ENCODE results near the gene OBSCN. TPM values are rescaled to one million over a fixed set of nuclear protein-coding genes. Genes with fewer than 3 reads are reported as not detected.
A peak's percentile ranks its signal among the peaks of the same experiment; 100 is the strongest.

The OBSCN gene
- total RNA-seq, 2 donors from 2014 or later: 159 to 317 TPM

DNA sequence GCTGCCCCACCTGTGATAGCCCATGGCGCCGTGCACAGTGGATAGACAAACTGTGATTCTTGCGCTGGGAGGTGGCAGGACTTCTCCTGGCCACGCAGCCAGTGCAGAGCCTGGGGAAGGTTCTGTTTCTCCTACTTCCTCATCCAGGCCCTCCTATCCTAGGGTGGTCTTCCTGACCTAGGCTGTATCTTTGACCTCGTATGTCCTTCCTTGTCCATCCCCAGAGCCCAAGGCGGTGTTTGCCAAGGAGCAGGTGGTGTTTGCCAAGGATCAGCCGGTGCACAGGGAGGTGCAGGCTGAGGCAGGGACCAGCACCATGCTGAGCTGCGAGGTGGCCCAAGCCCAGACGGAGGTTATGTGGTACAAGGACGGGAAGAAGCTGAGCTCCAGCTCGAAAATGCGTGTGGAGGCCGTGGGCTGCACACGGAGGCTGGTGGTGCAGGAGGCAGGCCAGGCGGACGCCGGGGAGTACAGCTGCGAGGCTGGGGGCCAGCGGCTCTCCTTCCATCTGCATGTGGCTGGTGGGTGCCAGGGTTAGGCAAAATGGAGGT lies 63.9 kb downstream of the OBSCN start:
- Histone ChIP-seq H3K27ac (no peak overlapping the region), H3K4me3 (no peak overlapping the region), H3K27me3 (no peaks in the 10 kb centered on the region), H3K36me3 (peaks cover 69% of the 10 kb centered on the region), H3K9me3 (no peaks in the 10 kb centered on the region), H3K4me1 (peaks cover 0 to 29% of the 10 kb centered on the region in 2 donors)
- no peak for DNase-seq (ENCODE audit: low spot score)
- TF ChIP-seq, protein P1, sequence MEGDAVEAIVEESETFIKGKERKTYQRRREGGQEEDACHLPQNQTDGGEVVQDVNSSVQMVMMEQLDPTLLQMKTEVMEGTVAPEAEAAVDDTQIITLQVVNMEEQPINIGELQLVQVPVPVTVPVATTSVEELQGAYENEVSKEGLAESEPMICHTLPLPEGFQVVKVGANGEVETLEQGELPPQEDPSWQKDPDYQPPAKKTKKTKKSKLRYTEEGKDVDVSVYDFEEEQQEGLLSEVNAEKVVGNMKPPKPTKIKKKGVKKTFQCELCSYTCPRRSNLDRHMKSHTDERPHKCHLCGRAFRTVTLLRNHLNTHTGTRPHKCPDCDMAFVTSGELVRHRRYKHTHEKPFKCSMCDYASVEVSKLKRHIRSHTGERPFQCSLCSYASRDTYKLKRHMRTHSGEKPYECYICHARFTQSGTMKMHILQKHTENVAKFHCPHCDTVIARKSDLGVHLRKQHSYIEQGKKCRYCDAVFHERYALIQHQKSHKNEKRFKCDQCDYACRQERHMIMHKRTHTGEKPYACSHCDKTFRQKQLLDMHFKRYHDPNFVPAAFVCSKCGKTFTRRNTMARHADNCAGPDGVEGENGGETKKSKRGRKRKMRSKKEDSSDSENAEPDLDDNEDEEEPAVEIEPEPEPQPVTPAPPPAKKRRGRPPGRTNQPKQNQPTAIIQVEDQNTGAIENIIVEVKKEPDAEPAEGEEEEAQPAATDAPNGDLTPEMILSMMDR (IDR thresholded peaks at IDR 0.05): no peak

DNA sequence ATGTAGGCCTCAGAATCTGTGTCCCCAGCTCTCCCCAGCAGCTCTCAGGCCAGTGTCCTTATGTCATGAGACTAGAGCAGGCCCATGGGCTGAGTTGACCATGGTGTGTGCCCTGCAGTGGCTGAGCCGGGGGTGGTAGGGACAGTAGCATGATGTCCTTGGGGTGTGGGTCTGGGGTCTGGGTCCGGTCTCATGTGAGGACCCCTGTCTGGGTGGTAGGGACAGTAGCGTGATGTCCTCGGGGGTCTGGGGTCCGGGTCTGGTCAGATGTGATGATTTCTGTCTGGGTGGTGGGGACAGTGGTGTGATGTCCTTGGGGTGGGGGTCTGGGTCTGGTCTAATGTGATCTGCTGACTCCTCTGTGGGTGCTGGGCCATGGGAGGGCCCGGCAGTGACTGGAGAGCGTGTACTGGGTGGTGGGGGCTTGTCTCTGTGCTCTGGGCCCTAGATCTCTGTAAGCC lies 64.5 kb downstream of the OBSCN start:
- H3K4me1 ChIP-seq: peaks cover 0 to 33% of the 10 kb centered on the region in 2 donors
- H3K9me3 ChIP-seq: no peaks in the 10 kb centered on the region
- TF ChIP-seq, protein P1 (IDR thresholded peaks at IDR 0.05): no peak
- peak overlapping the region in 1 of 2 donors; percentile 16 for H3K27ac ChIP-seq
- H3K36me3 ChIP-seq: peaks cover 69% of the 10 kb centered on the region
- no peak for DNase-seq (ENCODE audit: low spot score)
- no peak overlapping the region for H3K4me3 ChIP-seq
- H3K27me3 ChIP-seq: no peaks in the 10 kb centered on the region

DNA sequence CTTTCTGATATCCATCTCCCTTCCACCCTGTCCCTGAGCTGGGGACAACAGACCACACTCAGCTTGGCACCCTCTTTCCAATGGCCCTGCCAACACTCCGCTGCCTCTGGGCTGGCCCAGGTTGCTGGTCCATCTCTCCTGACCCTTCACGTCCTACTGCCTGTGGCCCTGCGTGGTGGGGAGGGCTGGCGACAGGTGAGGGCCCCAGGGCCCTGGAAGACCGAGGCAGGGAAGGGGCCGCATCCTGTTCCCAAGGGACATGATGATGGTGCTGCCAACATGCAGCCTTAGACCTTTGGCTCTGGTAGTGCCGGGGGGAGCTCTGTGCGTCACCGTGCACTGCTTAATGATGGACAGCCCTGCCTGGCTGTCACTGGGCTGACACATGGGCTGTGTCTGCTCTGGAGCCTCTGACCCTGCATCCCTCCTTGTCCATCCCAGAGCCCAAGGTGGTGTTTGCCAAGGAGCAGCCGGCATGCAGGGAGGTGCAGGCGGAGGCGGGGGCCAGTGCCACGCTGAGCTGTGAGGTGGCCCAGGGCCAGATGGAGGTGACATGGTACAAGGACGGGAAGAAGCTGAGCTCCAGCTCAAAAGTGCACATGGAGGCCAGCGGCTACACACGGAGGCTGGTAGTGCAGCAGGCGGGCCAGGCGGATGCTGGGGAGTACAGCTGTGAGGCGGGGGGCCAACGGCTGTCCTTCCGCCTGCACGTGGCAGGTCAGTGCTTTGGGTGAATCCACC lies 65.2 kb downstream of the OBSCN start:
- H3K27ac ChIP-seq: peak overlapping the region in 1 of 2 donors; percentile 16
- peaks cover 0 to 30% of the 10 kb centered on the region in 2 donors for H3K4me1 ChIP-seq
- H3K9me3 ChIP-seq: no peaks in the 10 kb centered on the region
- TF ChIP-seq, protein P1 (IDR thresholded peaks at IDR 0.05): no peak
- H3K36me3 ChIP-seq: peaks cover 69% of the 10 kb centered on the region
- peak; percentile 34 for DNase-seq (ENCODE audit: low spot score)
- no peaks in the 10 kb centered on the region for H3K27me3 ChIP-seq
- H3K4me3 ChIP-seq: no peak overlapping the region

DNA sequence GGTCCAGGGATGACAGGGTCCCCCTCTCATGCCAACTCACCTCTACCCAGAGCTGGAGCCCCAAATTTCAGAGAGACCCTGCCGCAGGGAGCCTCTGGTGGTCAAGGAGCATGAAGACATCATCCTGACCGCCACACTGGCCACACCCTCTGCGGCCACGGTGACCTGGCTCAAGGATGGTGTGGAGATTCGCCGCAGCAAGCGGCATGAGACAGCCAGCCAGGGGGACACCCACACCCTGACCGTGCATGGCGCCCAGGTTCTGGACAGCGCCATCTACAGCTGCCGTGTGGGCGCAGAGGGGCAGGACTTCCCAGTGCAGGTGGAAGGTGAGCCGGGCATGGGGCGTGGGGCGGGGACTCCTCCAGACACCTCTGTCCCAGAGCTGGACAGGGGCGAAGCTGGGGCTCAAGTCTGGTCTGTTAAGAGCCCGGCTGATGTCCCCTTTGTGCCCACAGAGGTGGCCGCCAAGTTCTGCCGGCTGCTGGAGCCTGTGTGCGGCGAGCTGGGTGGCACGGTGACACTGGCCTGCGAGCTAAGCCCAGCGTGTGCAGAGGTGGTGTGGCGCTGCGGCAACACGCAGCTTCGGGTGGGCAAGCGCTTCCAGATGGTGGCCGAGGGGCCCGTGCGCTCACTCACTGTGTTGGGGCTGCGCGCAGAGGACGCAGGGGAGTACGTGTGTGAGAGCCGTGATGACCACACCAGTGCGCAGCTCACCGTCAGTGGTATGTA lies 66.0 kb downstream of the OBSCN start:
- no peak for DNase-seq (ENCODE audit: low spot score)
- peaks cover 0 to 22% of the 10 kb centered on the region in 2 donors for H3K4me1 ChIP-seq
- TF ChIP-seq, protein P1 (IDR thresholded peaks at IDR 0.05): no peak
- no peaks in the 10 kb centered on the region for H3K9me3 ChIP-seq
- H3K27me3 ChIP-seq: no peaks in the 10 kb centered on the region
- H3K27ac ChIP-seq: peak overlapping the region in 1 of 2 donors; percentile 74
- H3K4me3 ChIP-seq: no peak overlapping the region
- H3K36me3 ChIP-seq: peaks cover 68% of the 10 kb centered on the region

DNA sequence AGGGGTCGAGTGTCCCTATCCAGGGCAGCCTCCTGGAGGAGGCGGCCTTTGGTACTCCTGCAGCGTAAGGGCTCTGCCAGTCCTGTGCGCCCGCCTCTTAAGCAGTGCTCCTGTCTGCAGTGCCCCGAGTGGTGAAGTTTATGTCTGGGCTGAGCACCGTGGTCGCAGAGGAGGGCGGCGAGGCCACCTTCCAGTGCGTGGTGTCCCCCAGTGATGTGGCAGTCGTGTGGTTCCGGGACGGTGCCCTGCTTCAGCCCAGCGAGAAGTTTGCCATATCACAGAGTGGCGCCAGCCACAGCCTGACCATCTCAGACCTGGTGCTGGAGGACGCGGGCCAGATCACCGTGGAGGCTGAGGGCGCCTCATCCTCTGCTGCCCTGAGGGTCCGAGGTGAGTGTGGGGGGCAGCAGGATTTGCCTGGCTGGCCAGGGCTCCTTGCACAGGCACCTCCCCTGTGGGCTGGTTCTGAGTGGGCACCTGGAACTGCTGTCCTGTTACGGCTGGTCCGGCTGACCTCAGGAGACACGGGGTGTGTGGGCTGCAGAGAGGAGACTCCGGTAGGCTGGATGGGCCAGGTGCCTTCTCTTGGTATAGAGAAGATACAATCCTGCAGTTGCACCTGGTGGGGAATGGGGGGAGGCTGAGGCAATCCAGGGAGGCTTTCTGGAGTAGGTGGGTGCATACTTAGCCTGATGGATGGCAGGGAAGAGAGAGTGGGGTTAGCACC lies 66.8 kb downstream of the OBSCN start:
- TF ChIP-seq, protein P1 (IDR thresholded peaks at IDR 0.05): no peak
- Histone ChIP-seq H3K9me3 (no peaks in the 10 kb centered on the region), H3K4me3 (no peak overlapping the region), H3K27me3 (no peaks in the 10 kb centered on the region), H3K36me3 (peaks cover 70% of the 10 kb centered on the region), H3K4me1 (peaks cover 0 to 22% of the 10 kb centered on the region in 2 donors), H3K27ac (peak overlapping the region in 1 of 2 donors; percentile 74)
- no peak for DNase-seq (ENCODE audit: low spot score)
